GM12873 (cell line): ENCODE data around the gene PRKCB.

Experiments
- TF ChIP-seq, protein P1 (sequence below): IDR thresholded peaks from 2 replicates; pipeline ENCODE4 v1.5.1; 2012; ENCODE audit warnings: low read depth, mild to moderate bottlenecking, moderate library complexity, low read length, control low read depth; ENCODE audit not compliant: insufficient read depth; ENCODE audit errors: missing control alignments

Gene PRKCB

DNA sequence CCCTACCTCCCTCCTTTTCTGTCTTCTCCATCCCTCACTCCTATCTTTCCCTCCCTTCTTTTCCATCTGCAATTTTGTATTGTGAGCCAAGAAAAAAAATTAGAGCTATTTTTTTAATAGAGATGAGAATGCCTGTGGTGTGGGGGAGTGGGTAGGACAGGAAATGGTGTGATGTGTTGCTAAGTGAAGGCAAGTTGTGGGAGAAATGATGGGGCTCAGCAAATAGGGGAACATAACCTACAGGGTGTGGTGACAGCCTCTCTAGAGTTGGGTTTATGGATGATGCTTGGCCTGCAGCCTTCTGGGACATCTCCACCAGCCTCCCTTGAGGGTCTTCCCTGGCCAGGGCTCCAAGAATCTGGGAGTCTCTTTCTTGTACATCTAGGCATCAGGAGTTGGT, 257.3 kb downstream of the PRKCB start:
- TF ChIP-seq, protein P1, sequence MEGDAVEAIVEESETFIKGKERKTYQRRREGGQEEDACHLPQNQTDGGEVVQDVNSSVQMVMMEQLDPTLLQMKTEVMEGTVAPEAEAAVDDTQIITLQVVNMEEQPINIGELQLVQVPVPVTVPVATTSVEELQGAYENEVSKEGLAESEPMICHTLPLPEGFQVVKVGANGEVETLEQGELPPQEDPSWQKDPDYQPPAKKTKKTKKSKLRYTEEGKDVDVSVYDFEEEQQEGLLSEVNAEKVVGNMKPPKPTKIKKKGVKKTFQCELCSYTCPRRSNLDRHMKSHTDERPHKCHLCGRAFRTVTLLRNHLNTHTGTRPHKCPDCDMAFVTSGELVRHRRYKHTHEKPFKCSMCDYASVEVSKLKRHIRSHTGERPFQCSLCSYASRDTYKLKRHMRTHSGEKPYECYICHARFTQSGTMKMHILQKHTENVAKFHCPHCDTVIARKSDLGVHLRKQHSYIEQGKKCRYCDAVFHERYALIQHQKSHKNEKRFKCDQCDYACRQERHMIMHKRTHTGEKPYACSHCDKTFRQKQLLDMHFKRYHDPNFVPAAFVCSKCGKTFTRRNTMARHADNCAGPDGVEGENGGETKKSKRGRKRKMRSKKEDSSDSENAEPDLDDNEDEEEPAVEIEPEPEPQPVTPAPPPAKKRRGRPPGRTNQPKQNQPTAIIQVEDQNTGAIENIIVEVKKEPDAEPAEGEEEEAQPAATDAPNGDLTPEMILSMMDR, result no peak

DNA sequence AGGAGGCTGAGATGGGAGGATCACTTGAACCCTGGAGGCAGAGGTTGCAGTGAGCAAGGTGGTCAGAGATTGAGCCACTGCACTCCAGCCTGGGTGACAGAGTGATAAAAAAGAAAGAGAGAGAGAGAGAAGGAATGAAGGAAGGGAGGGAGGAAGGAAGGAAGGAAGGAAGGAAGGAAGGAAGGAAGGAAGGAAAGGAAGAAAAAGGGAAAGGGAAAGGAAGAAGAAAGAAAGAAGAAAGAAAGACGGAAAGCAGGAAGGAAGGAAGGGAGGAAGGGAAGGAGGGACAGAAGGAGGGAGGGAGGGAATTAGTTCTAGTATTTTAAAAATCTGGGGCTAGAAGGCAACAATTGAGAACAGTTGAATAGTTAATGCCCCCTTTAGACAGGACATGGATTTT, 258.9 kb downstream of the PRKCB start:
- TF ChIP-seq, protein P1, result no peak

DNA sequence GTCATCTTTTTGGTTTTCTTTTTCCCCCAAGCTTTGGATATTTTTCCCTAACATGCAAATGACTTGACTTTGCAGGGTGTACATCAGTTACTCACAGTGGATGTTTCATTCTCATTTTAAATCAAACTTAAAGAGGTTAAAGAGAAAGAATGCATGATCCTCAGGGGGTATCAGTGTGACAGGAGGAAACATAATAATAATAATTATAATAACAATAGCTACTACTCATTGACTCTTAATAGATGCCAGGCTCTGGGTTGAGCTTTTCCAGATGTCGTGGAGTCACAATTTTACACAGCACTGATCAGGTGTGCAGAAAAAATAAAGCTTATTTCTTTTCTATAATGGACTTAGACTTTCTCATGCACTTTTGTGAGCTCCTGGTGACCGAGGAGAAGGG, 263.1 kb downstream of the PRKCB start:
- TF ChIP-seq, protein P1, result no peak

DNA sequence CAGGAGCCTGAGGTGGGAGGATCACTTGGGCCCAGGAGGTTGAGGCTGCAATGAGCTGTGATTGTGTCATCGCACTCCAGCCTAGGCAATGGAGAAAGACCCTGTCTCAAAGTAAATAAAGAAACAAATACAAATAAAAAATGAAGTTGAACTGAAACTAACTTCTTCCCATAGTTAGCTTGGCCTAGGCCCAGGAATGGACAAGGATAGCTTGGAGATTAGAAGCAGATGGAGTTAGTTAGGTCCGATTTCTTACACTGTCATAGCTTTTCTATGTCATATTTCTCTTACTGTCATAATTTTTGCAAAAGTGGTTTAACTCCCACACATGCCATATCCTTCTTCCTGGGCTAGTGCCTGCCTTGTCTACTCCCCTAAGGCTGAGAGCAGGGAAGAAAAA, 265.6 kb downstream of the PRKCB start:
- TF ChIP-seq, protein P1, result no peak

DNA sequence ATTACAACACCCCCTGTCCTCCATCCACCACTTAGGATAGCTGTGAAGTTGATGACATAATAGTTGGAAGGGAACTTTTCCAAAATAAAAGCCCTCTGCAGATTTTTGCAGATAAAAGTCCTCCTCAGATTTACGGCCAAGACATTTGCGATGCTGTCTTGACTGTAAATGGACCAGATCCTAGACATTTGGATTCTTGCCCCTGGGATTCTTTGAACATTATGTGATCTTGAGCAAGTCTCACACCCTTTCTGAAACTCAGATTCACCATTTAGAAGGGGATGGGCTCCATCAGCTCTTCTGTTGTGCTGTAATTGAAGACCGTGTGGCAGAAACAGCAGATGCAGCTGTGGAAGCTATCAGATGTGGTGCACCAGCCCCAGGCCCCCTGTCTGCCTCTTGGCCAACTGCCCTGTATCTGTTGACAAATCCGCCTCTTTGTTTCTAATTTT, 266.5 kb downstream of the PRKCB start:
- TF ChIP-seq, protein P1, result no peak

DNA sequence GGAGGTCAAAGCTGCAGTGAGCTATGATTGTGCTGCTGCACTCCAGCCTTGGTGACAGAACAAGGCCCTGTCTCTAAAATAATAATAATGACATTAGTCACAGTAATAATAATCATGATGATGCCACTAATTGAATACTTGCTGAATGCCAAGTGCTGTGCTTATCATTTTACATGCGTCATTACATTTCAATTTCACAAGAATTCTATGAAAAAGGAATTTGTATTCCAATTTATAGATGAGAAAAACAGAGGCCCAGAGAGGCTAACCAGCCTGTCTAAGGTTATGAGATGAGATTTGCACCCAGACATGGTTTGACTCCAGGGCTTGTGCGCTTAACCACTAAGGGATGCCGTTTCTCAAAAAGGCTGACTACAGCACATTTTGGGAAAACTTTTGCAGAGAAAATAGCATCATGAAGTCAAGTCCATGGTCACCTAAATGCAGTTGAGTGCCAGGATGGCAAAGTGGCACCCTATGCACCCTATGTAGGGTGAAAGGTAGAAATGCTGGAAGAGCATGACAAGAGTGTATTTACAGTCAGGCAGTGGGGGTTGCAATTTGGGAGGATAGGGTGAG, 276.0 kb downstream of the PRKCB start:
- TF ChIP-seq, protein P1, result no peak

DNA sequence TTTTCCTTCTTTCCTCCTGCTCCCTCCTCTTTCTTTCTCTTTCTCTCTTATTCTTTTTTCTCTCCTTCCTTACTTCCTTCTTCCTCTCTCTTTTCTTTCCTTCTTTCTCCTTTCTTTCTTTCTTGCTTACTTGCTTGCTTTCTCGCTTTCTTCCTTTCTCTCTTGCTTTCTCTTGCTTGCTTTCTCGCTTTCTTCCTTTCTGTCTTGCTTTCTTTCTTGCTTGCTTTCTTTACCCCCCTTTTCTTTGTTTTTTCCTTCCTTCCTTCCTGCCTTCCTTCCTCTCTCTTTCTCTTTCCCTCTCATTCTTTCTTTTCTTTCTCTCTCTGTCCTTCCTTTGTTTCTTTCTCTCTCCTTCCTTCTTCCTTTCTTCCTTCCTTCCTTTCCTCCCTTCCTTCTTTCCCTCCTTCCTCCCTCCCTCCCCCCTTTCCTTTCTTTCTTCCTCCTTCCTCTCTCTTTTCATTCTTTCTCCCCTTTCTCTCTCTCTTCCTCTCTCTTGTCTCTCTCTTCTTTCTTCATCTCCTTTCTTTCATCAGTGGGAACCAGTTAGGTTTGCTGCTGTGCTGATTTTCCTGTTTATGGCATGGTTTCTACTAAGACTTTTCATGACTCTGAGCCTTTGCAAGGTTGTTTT, 277.4 kb downstream of the PRKCB start:
- TF ChIP-seq, protein P1, result no peak
